Measurements from ENCODE around the gene SYNJ2.

DNA sequence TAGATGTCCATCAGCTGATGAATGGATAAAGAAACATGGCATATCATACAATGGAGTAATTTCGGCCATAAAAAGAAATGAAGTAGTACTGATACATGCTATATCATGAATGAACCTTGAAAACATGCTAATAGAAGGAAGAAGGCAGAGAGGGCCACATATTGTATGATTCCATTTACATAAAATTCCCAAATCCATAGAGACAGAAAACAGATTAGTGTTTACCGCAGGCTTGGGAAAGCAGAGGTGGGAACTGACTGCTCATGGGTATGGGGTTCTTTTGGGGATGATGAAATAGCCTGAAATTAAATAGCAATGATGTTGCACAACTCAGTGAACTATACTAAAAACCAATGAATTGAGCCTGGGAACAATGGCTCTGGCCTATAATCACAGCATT is 128.1 kb downstream of the SYNJ2 start:
- TF ChIP-seq EZH2phosphoT487 (IDR thresholded peaks at IDR 0.05; ENCODE audit: low read length) (no peak), EZH2 (optimal IDR thresholded peaks at IDR 0.05; ENCODE audit: low read depth, low read length) (no peak)

Measured in MM.1S (cell line).